ENCODE results near the gene MFAP3L. TPM values are rescaled to one million over a fixed set of nuclear protein-coding genes. Genes with fewer than 3 reads are reported as not detected.

Gene MFAP3L
- total and polyA plus RNA-seq, 2 donors (not counting 1 experiment from before 2014, with no cell fraction given), result 0.49 to 0.50 TPM

GRCh38 chr4:169986369-169986768 lies 39.8 kb downstream of the MFAP3L start:
- Histone ChIP-seq H3K9ac (ENCODE audit: insufficient read depth, low read length) (no peak overlapping the region), H3K4me2 (ENCODE audit: extremely low read depth, insufficient read depth, low read length) (no peak overlapping the region), H3K36me3 (ENCODE audit: control insufficient read depth, insufficient read depth, low read length) (no peaks in the 10 kb centered on the region), H3K27me3 (ENCODE audit: control insufficient read depth, insufficient read depth, low read length) (no peaks in the 10 kb centered on the region), H3K27ac (ENCODE audit: insufficient read depth, low read length) (no peak overlapping the region), H4K20me1 (ENCODE audit: control insufficient read depth, extremely low read depth, insufficient read depth, low read length) (no peaks in the 10 kb centered on the region), H3K4me3 (replicated peaks in 1 of 4; ENCODE audit: control extremely low read depth in 1 of 4, insufficient read depth in 1 of 4, low read depth in 3 of 4, low read length in 4 of 4) (no peak overlapping the region), H3K79me2 (ENCODE audit: control insufficient read depth, insufficient read depth, low read length) (no peaks in the 10 kb centered on the region), H2AFZ (ENCODE audit: low read length) (no peak overlapping the region), H3K4me1 (ENCODE audit: control insufficient read depth, extremely low read depth, insufficient read depth, low read length) (no peaks in the 10 kb centered on the region), H3K9me3 (ENCODE audit: control insufficient read depth, insufficient read depth, low read depth, low read length) (no peaks in the 10 kb centered on the region)
- no peak for DNase-seq (ENCODE audit: low read depth in 2 of 2)
- TF ChIP-seq EZH2 (IDR thresholded peaks at IDR 0.05; ENCODE audit: low read length, missing control alignments) (no peak), CTCF (conservative IDR thresholded peaks at IDR 0.05 in 1 of 2, IDR thresholded peaks at IDR 0.05 in 1 of 2; ENCODE audit: low read depth in 1 of 2, low read length in 2 of 2) (no peak)

GRCh38 chr4:169985881-169986280 lies 40.3 kb downstream of the MFAP3L start:
- no peak overlapping the region for H3K27ac ChIP-seq (ENCODE audit: insufficient read depth, low read length)
- H3K79me2 ChIP-seq (ENCODE audit: control insufficient read depth, insufficient read depth, low read length), result no peaks in the 10 kb centered on the region
- no peaks in the 10 kb centered on the region for H3K4me1 ChIP-seq (ENCODE audit: control insufficient read depth, extremely low read depth, insufficient read depth, low read length)
- no peak overlapping the region for H3K9ac ChIP-seq (ENCODE audit: insufficient read depth, low read length)
- H3K27me3 ChIP-seq (ENCODE audit: control insufficient read depth, insufficient read depth, low read length), result no peaks in the 10 kb centered on the region
- no peaks in the 10 kb centered on the region for H3K9me3 ChIP-seq (ENCODE audit: control insufficient read depth, insufficient read depth, low read depth, low read length)
- no peaks in the 10 kb centered on the region for H3K36me3 ChIP-seq (ENCODE audit: control insufficient read depth, insufficient read depth, low read length)
- H3K4me2 ChIP-seq (ENCODE audit: extremely low read depth, insufficient read depth, low read length), result no peak overlapping the region
- no peak for TF ChIP-seq CTCF (conservative IDR thresholded peaks at IDR 0.05 in 1 of 2, IDR thresholded peaks at IDR 0.05 in 1 of 2; ENCODE audit: low read depth in 1 of 2, low read length in 2 of 2)
- no peak for TF ChIP-seq EZH2 (IDR thresholded peaks at IDR 0.05; ENCODE audit: low read length, missing control alignments)
- H3K4me3 ChIP-seq (replicated peaks in 1 of 4; ENCODE audit: control extremely low read depth in 1 of 4, insufficient read depth in 1 of 4, low read depth in 3 of 4, low read length in 4 of 4), result no peak overlapping the region
- no peak overlapping the region for H2AFZ ChIP-seq (ENCODE audit: low read length)
- no peak for DNase-seq (ENCODE audit: low read depth in 2 of 2)
- no peaks in the 10 kb centered on the region for H4K20me1 ChIP-seq (ENCODE audit: control insufficient read depth, extremely low read depth, insufficient read depth, low read length)

- Histone ChIP-seq H4K20me1 (ENCODE audit: control insufficient read depth, extremely low read depth, insufficient read depth, low read length) (no peaks in the 10 kb centered on the region), H3K79me2 (ENCODE audit: control insufficient read depth, insufficient read depth, low read length) (no peaks in the 10 kb centered on the region), H3K4me1 (ENCODE audit: control insufficient read depth, extremely low read depth, insufficient read depth, low read length) (no peaks in the 10 kb centered on the region), H3K4me3 (replicated peaks in 1 of 4; ENCODE audit: control extremely low read depth in 1 of 4, insufficient read depth in 1 of 4, low read depth in 3 of 4, low read length in 4 of 4) (no peak overlapping the region), H3K9me3 (ENCODE audit: control insufficient read depth, insufficient read depth, low read depth, low read length) (no peaks in the 10 kb centered on the region), H3K27me3 (ENCODE audit: control insufficient read depth, insufficient read depth, low read length) (no peaks in the 10 kb centered on the region), H3K4me2 (ENCODE audit: extremely low read depth, insufficient read depth, low read length) (no peak overlapping the region), H2AFZ (ENCODE audit: low read length) (no peak overlapping the region), H3K9ac (ENCODE audit: insufficient read depth, low read length) (no peak overlapping the region), H3K27ac (ENCODE audit: insufficient read depth, low read length) (no peak overlapping the region), H3K36me3 (ENCODE audit: control insufficient read depth, insufficient read depth, low read length) (no peaks in the 10 kb centered on the region)
- TF ChIP-seq EZH2 (IDR thresholded peaks at IDR 0.05; ENCODE audit: low read length, missing control alignments), result no peak
- TF ChIP-seq CTCF (conservative IDR thresholded peaks at IDR 0.05 in 1 of 2, IDR thresholded peaks at IDR 0.05 in 1 of 2; ENCODE audit: low read depth in 1 of 2, low read length in 2 of 2), result no peak
- no peak for DNase-seq (ENCODE audit: low read depth in 2 of 2)
Measured at GRCh38 chr4:169984745-169985144, 41.5 kb downstream of the MFAP3L start.

All from fibroblast of lung (primary cell).